ENCODE results near the gene MAP2K5.

MAP2K5 gene

GRCh38 chr15:67836134-67836455 is 293.6 kb downstream of the MAP2K5 start:
- TF ChIP-seq TAF1 (IDR thresholded peaks at IDR 0.05; ENCODE audit: low read depth) = no peak
- no peak for TF ChIP-seq YY1 (IDR thresholded peaks at IDR 0.05; ENCODE audit: low read depth)
- TF ChIP-seq ZBTB7A (IDR thresholded peaks at IDR 0.05; ENCODE audit: low read depth) = no peak
- no peak for TF ChIP-seq USF1 (IDR thresholded peaks at IDR 0.05)
- no peak for TF ChIP-seq TEAD4 (IDR thresholded peaks at IDR 0.05)
- no peak for TF ChIP-seq MAX (IDR thresholded peaks at IDR 0.05)
- TF ChIP-seq RAD21 (IDR thresholded peaks at IDR 0.05; ENCODE audit: low read depth) = no peak
- TF ChIP-seq FOXM1 (IDR thresholded peaks at IDR 0.05; ENCODE audit: borderline replicate concordance, low read depth) = no peak
- no peak for TF ChIP-seq EGR1 (IDR thresholded peaks at IDR 0.05)
- no peak for TF ChIP-seq NFIC (IDR thresholded peaks at IDR 0.05)
- no peak for TF ChIP-seq REST (IDR thresholded peaks at IDR 0.05; ENCODE audit: low read depth)
- no peak for TF ChIP-seq EP300 (IDR thresholded peaks at IDR 0.05; ENCODE audit: borderline replicate concordance)
- no peak for TF ChIP-seq TCF12 (IDR thresholded peaks at IDR 0.05; ENCODE audit: low read depth)

GRCh38 chr15:67836477-67836876 is 294.0 kb downstream of the MAP2K5 start:
- no peak for TF ChIP-seq EP300 (IDR thresholded peaks at IDR 0.05; ENCODE audit: borderline replicate concordance)
- peak; percentile 84 for TF ChIP-seq RAD21 (IDR thresholded peaks at IDR 0.05; ENCODE audit: low read depth)

- TF ChIP-seq REST (IDR thresholded peaks at IDR 0.05; ENCODE audit: low read depth) = no peak
- no peak for TF ChIP-seq USF1 (IDR thresholded peaks at IDR 0.05)
- TF ChIP-seq TEAD4 (IDR thresholded peaks at IDR 0.05) = no peak
- no peak for TF ChIP-seq YY1 (IDR thresholded peaks at IDR 0.05; ENCODE audit: low read depth)
Measured at GRCh38 chr15:67836955-67837354, 294.5 kb downstream of the MAP2K5 start.

GRCh38 chr15:67838789-67839332 is 296.4 kb downstream of the MAP2K5 start:
- TF ChIP-seq NFIC (IDR thresholded peaks at IDR 0.05) (no peak), USF1 (IDR thresholded peaks at IDR 0.05) (0 out of 2 replicates have a peak, but pooled peaks have one; percentile 33), MAX (IDR thresholded peaks at IDR 0.05) (peak; percentile 93), CREB1 (IDR thresholded peaks at IDR 0.05; ENCODE audit: low read depth) (no peak)

GRCh38 chr15:67839499-67839928 is 297.0 kb downstream of the MAP2K5 start:
- TF ChIP-seq TCF12 (IDR thresholded peaks at IDR 0.05; ENCODE audit: low read depth) = no peak
- 0 out of 2 replicates have a peak, but pooled peaks have one; percentile 15 for TF ChIP-seq EGR1 (IDR thresholded peaks at IDR 0.05)

- TF ChIP-seq USF1 (IDR thresholded peaks at IDR 0.05) (peak; percentile 98), TAF1 (IDR thresholded peaks at IDR 0.05; ENCODE audit: low read depth) (peak; percentile 80), YY1 (IDR thresholded peaks at IDR 0.05; ENCODE audit: low read depth) (peak; percentile 33; the same call in 1 of the 2 replicates), CEBPB (IDR thresholded peaks at IDR 0.05) (no peak), REST (IDR thresholded peaks at IDR 0.05; ENCODE audit: low read depth) (no peak), CREB1 (IDR thresholded peaks at IDR 0.05; ENCODE audit: low read depth) (no peak), TCF12 (IDR thresholded peaks at IDR 0.05; ENCODE audit: low read depth) (no peak), ZBTB7A (IDR thresholded peaks at IDR 0.05; ENCODE audit: low read depth) (peak; percentile 68; the same call in 1 of the 2 replicates), FOXM1 (IDR thresholded peaks at IDR 0.05; ENCODE audit: borderline replicate concordance, low read depth) (no peak), RAD21 (IDR thresholded peaks at IDR 0.05; ENCODE audit: low read depth) (no peak), MAX (IDR thresholded peaks at IDR 0.05) (peak; percentile 79), EGR1 (IDR thresholded peaks at IDR 0.05) (no peak), EP300 (IDR thresholded peaks at IDR 0.05; ENCODE audit: borderline replicate concordance) (no peak), TEAD4 (IDR thresholded peaks at IDR 0.05) (peak; percentile 85), NFIC (IDR thresholded peaks at IDR 0.05) (no peak)
Measured at GRCh38 chr15:67839929-67840748, 297.6 kb downstream of the MAP2K5 start, which contains the start of gene RNU6-1. TSS of gene RNU6-1 (minus strand) at chr15:67840045.
